ENCODE data around the gene OR8K3. TPM values are rescaled to one million over a fixed set of nuclear protein-coding genes. Genes with fewer than 3 reads are reported as not detected.

OR8K3 gene
- total RNA-seq = not detected
- long read RNA-seq = 0 reads

DNA sequence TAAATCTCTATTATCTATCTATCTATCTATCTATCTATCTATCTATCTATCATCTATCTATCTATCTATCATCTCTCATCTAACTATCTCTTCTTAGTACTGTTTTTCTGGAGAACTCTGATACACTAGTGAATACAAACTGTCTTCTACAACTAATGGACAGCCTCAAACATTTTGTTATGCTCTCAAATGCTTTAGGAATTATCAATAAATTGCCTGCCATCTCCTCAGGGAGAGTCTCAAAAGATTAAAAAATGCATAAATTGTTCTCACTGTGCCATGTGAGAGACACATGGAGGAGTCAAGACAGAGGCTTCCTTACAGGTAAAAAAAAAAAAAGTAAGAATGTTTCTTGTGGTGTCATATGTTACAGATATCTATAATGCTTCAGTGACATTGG lies at the start of gene OR8K3:
Gene OR8K3 (plus strand): TSS at position 301 of the 400 bp plus-strand sequence. CDS start 3,163 bp downstream, outside the sequence.
- intact Hi-C loops (cut with DNase I) = no loop called here
- Histone ChIP-seq H3K36me3 (no peaks in the 10 kb centered on the region), H3K27ac (no peak within 1 kb of the TSS), H3K9me3 (no peaks in the 10 kb centered on the region), H3K4me3 (no peak within 1 kb of the TSS), H3K4me1 (no peaks in the 10 kb centered on the region), H3K27me3 (no peaks in the 10 kb centered on the region)
- no peak for TF ChIP-seq CTCF (IDR thresholded peaks at IDR 0.05)
- ATAC-seq = no peak
- DNase-seq = no peak

- no peak for TF ChIP-seq CTCF (IDR thresholded peaks at IDR 0.05)
- Histone ChIP-seq H3K36me3 (no peaks in the 10 kb centered on the region), H3K9me3 (no peaks in the 10 kb centered on the region), H3K27ac (no peak overlapping the region), H3K4me1 (no peaks in the 10 kb centered on the region), H3K4me3 (no peak overlapping the region), H3K27me3 (no peaks in the 10 kb centered on the region)
- no peak for ATAC-seq
- no peak for DNase-seq
- intact Hi-C loops (cut with DNase I) = no loop called here
Observed at GRCh38 chr11:56271092-56271491, 43.9 kb upstream of the OR8K3 start.

DNA sequence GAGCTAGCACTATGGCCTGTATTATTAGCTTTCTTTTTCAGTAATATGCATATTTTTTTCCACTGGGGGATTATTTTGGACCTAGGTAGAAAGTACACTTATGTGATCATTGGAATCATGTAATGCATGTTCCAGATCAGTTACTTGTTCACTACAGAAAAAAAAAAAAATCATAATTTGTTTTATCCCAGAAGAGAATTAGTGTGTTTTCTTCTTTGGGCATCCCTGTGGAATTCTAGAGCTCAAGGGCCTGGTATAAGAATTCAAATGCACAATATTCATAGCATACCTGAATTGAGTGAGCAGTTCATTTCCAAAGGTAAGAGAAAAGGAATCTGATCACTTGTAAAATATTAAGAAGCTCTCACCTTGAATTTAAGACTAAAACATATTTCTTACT lies 41.1 kb upstream of the OR8K3 start, which contains the start of gene OR5T1:
Gene OR5T1 (plus strand): TSS at position 301 of the 400 bp plus-strand sequence. CDS start 1,485 bp downstream, outside the sequence.
- DNase-seq (no peak), ATAC-seq (no peak)
- no peaks in the 10 kb centered on the region for H3K9me3 ChIP-seq
- intact Hi-C loops (cut with DNase I) = no loop called here
- H3K4me3 ChIP-seq = no peak within 1 kb of the TSS
- no peak within 1 kb of the TSS for H3K27ac ChIP-seq
- H3K27me3 ChIP-seq = no peaks in the 10 kb centered on the region
- no peaks in the 10 kb centered on the region for H3K36me3 ChIP-seq
- no peaks in the 10 kb centered on the region for H3K4me1 ChIP-seq
- no peak for TF ChIP-seq CTCF (IDR thresholded peaks at IDR 0.05)

GRCh38 chr11:56292154-56292553 lies 22.8 kb upstream of the OR8K3 start, which contains the start of gene OR8H1:
TSS of gene OR8H1 (minus strand) at chr11:56292254. CDS start at chr11:56291062, 1,192 bp downstream.
- TF ChIP-seq CTCF (IDR thresholded peaks at IDR 0.05) = no peak

GRCh38 chr11:56296898-56297297 lies 18.0 kb upstream of the OR8K3 start:
- no peak for ATAC-seq
- Histone ChIP-seq H3K36me3 (no peaks in the 10 kb centered on the region), H3K27me3 (no peaks in the 10 kb centered on the region), H3K4me3 (no peak overlapping the region), H3K9me3 (no peaks in the 10 kb centered on the region), H3K27ac (no peak overlapping the region), H3K4me1 (no peaks in the 10 kb centered on the region)
- no peak for TF ChIP-seq CTCF (IDR thresholded peaks at IDR 0.05)
- no peak for DNase-seq
- intact Hi-C loops (cut with DNase I) = no loop called here

More at GRCh38 chr11:56292154-56292553, 22.8 kb upstream of the OR8K3 start, which contains the start of gene OR8H1:
- intact Hi-C loops (cut with DNase I) = no loop called here
- Histone ChIP-seq H3K4me3 (no peak within 1 kb of the TSS), H3K27ac (no peak within 1 kb of the TSS), H3K9me3 (no peaks in the 10 kb centered on the region), H3K27me3 (no peaks in the 10 kb centered on the region), H3K4me1 (no peaks in the 10 kb centered on the region), H3K36me3 (no peaks in the 10 kb centered on the region)
- no peak for DNase-seq
- no peak for ATAC-seq

GRCh38 chr11:56307836-56308235 lies 7.1 kb upstream of the OR8K3 start:
- intact Hi-C loops (cut with DNase I) = no loop called here
- ATAC-seq (peak; percentile 32), DNase-seq (no peak)
- Histone ChIP-seq H3K36me3 (no peaks in the 10 kb centered on the region), H3K4me3 (no peak overlapping the region), H3K27ac (no peak overlapping the region), H3K9me3 (peaks cover 8% of the 10 kb centered on the region), H3K27me3 (no peaks in the 10 kb centered on the region), H3K4me1 (no peaks in the 10 kb centered on the region)
- no peak for TF ChIP-seq CTCF (IDR thresholded peaks at IDR 0.05)

Data from upper lobe of right lung (tissue), 1 donor.